Esophagus muscularis mucosa (tissue), 3 donors: Measurements from ENCODE around the gene FFAR3.

Experiments
- POLR2A ChIP-seq: fragments of 450-650 bp; IDR thresholded peaks from one replicate; pipeline ENCODE4 v1.6.1; 2017; ENCODE audit warnings: antibody characterized with exemption, moderate library complexity, mild to moderate bottlenecking, low read depth
- TF ChIP-seq, protein P1 (sequence below), 3 experiments: fragments of 200-600 bp in 2 of 3; fragments of 450-650 bp in 1 of 3; sonication (generic) in 2 of 3; IDR thresholded peaks; one replicate each; pipeline ENCODE4 v1.5.1; 2017 to 2019; ENCODE audit warnings: antibody characterized with exemption in 3 of 3, mild to moderate bottlenecking in 2 of 3, moderate library complexity in 1 of 3

- TF ChIP-seq, protein P1, sequence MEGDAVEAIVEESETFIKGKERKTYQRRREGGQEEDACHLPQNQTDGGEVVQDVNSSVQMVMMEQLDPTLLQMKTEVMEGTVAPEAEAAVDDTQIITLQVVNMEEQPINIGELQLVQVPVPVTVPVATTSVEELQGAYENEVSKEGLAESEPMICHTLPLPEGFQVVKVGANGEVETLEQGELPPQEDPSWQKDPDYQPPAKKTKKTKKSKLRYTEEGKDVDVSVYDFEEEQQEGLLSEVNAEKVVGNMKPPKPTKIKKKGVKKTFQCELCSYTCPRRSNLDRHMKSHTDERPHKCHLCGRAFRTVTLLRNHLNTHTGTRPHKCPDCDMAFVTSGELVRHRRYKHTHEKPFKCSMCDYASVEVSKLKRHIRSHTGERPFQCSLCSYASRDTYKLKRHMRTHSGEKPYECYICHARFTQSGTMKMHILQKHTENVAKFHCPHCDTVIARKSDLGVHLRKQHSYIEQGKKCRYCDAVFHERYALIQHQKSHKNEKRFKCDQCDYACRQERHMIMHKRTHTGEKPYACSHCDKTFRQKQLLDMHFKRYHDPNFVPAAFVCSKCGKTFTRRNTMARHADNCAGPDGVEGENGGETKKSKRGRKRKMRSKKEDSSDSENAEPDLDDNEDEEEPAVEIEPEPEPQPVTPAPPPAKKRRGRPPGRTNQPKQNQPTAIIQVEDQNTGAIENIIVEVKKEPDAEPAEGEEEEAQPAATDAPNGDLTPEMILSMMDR (IDR thresholded peaks at IDR 0.05), result no peak
- no peak for TF ChIP-seq POLR2A
Measured at GRCh38 chr19:35368378-35368777, 10.1 kb downstream of the FFAR3 start.
